HG02610 (cell line): ENCODE measurements around the gene EIF3F.

Experiments used
- ATAC-seq: cut with Tn5 transposase; IDR thresholded peaks from one replicate; pipeline ENCODE4 v1.9.1; 2021; ENCODE audit warnings: mild to moderate bottlenecking, moderate library complexity; ENCODE audit not compliant: unreplicated experiment

The EIF3F gene

DNA sequence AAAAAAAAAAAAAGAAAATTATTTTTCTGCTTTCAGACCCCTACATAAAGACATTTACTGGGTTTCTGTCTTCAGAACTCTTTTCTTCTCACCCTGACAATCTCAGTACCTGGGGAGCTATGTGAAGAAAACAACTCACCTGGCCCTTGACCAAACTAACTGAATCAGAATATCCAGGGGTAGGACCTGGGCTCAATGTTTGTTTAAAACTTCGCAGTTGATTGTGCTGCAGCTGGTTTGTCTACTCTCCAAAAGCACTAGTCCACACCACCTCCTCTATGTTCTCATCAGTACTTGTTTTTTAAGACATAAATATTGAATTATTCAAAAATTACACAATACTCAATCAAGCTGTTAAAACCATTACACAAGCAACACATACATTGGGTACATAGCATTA is 34.8 kb downstream of the EIF3F start:
- no peak for ATAC-seq

- no peak for ATAC-seq
These were observed 35.7 kb downstream of the EIF3F start for GRCh38 chr11:8022876-8023275.

GRCh38 chr11:8023831-8024555 is 36.9 kb downstream of the EIF3F start:
- no peak for ATAC-seq

- ATAC-seq: no peak
These were observed 38.0 kb downstream of the EIF3F start for GRCh38 chr11:8025123-8025522.

- no peak for ATAC-seq
These were observed 38.7 kb downstream of the EIF3F start for GRCh38 chr11:8025816-8026215.

- no peak for ATAC-seq
These were observed 39.8 kb downstream of the EIF3F start for GRCh38 chr11:8026982-8027381.

- no peak for ATAC-seq
These were observed 41.6 kb downstream of the EIF3F start for GRCh38 chr11:8028766-8029165.

- ATAC-seq: no peak
These were observed 43.5 kb downstream of the EIF3F start for GRCh38 chr11:8030526-8031247.

- no peak for ATAC-seq
These were observed 44.3 kb downstream of the EIF3F start for GRCh38 chr11:8031248-8032115.

GRCh38 chr11:8032122-8032521 is 45.0 kb downstream of the EIF3F start:
- ATAC-seq: no peak

DNA sequence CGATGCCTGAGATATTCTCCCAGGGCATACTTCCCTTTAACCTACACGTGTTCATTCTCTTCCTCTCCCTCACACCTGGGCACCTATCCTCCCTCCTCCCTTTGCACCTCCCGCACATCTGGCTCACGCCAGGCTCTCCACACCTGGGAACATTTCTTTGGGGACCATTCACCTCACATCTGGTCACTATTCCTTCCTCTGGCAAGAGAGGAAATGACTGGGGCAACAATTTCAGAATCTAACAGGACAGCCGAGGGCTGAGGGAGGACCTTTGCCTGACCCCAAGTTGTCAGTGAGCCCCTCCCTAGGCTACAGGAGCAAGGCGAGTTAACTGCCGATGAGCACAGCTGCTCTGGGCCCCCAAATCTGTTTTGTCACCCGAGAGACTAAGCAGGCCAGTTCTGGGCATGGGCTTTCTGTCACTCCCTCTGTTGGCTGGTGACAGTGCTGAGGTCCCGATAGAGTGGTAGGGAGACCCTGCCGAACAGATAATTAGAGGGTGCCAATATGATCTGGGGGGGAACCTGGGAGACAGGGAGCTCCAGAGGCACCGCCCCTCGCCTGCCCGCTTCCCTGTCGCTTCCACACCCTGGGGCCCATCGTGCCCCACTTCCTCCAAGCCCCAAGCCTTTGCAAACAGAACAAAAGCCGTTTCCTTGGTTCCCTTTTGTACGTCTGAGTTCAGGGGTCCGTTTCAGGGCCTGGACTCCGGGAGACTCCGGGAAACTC is 45.6 kb downstream of the EIF3F start:
- ATAC-seq: no peak

GRCh38 chr11:8033305-8034105 is 46.4 kb downstream of the EIF3F start:
- ATAC-seq: peak; percentile 62

- no peak for ATAC-seq
These were observed 47.0 kb downstream of the EIF3F start for GRCh38 chr11:8034106-8034585.

- no peak for ATAC-seq
These were observed 47.6 kb downstream of the EIF3F start for GRCh38 chr11:8034604-8035190.

GRCh38 chr11:8035200-8035855 is 48.2 kb downstream of the EIF3F start:
- ATAC-seq: no peak

DNA sequence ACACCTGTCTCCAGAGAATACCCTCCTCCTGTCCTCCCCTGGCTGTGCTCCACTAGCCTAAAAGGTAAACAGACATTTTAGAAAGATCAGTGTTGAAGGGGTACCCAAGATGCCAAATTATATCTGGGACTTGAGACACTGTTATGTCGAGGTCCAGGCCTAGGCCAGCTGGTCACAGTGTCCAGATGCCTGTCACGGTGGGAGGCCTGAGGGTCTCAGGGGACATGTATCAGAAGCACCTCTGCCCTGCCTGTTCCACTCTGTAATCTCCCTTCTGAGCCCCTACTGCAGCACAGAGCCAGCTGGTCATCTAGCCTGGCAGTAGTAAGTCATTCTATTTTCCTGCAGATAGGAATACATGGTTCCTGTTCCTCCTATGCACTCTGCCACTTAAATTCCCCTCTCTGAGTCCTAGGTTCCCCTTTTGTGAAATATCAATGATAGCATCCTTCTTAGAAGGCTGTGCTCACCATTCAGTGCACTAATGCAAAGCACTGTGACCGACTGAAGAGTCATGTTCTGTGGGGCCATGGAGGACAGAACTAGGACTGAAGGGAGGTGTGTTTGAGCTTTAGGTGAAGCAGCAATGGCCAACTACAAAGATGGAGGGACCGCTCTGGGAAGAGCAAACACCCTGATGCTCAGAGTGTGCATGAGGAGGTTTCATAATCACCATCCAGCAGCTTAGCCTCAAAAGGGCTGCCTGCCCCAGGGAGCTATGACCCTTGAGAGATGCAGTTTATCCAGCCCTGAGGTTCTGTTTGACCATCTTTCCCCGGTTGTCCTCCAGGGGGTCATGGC is 49.1 kb downstream of the EIF3F start:
- no peak for ATAC-seq

GRCh38 chr11:8036986-8037385 is 49.8 kb downstream of the EIF3F start:
- no peak for ATAC-seq

GRCh38 chr11:8038393-8038792 is 51.3 kb downstream of the EIF3F start:
- ATAC-seq: no peak
